HepG2 (cell line): Measurements from ENCODE around the gene SOX13. TPM values are rescaled to one million over a fixed set of nuclear protein-coding genes. Genes with fewer than 3 reads are reported as not detected.
A peak's percentile ranks its signal among the peaks of the same experiment; 100 is the strongest.

Experiments
- ATAD3A ChIP-seq: sonication (generic); formaldehyde crosslinking; IDR thresholded peaks from 2 replicates; pipeline ENCODE4 v1.4.0; 2020; ENCODE audit warnings: missing genetic modification reagents
- DNMT1 ChIP-seq: sonication (generic); formaldehyde crosslinking; IDR thresholded peaks from 2 replicates; pipeline ENCODE4 v1.5.1; 2020; ENCODE audit warnings: mild to moderate bottlenecking, missing genetic modification reagents
- EHMT2 ChIP-seq: fragments of 200-600 bp; sonication (generic); IDR thresholded peaks from 2 replicates; pipeline ENCODE4 v1.7.0; 2017; ENCODE audit warnings: antibody characterized with exemption, low read depth, low read length, borderline replicate concordance
- GABPB1 ChIP-seq: IDR thresholded peaks from 2 replicates; pipeline ENCODE4 v1.6.1; 2016; ENCODE audit warnings: mild to moderate bottlenecking, missing genetic modification reagents, moderate library complexity, missing compliant biosample characterization
- IRF2 ChIP-seq: IDR thresholded peaks from 2 replicates; pipeline ENCODE4 v1.6.1; 2018; ENCODE audit warnings: missing genetic modification reagents, missing compliant biosample characterization
- KAT8 ChIP-seq: IDR thresholded peaks from 2 replicates; pipeline ENCODE4 v1.6.1; 2016; ENCODE audit warnings: missing genetic modification reagents, missing compliant biosample characterization
- KLF16 ChIP-seq, 2 experiments: sonication (generic) in 1 of 2; formaldehyde crosslinking in 1 of 2; IDR thresholded peaks; 2 replicates each; pipeline versions ENCODE4 v1.6.1 to v1.8.0; 2016 to 2023; ENCODE audit warnings: missing genetic modification reagents in 2 of 2, missing compliant biosample characterization in 1 of 2
- NR1H2 ChIP-seq: sonication (generic); formaldehyde crosslinking; IDR thresholded peaks from 2 replicates; pipeline ENCODE4 v1.8.1; 2022; ENCODE audit warnings: low read depth, missing genetic modification reagents, borderline replicate concordance
- NR2C2 ChIP-seq: sonication (generic); formaldehyde crosslinking; IDR thresholded peaks from 2 replicates; pipeline ENCODE4 v1.4.0; 2020; ENCODE audit warnings: missing genetic modification reagents, mild to moderate bottlenecking, moderate library complexity, borderline replicate concordance
- REL ChIP-seq: sonication (generic); formaldehyde crosslinking; conservative IDR thresholded peaks from 2 replicates; pipeline ENCODE4 v1.8.0; 2022; ENCODE audit warnings: mild to moderate bottlenecking, missing genetic modification reagents, moderate library complexity
- RORA ChIP-seq: sonication (generic); formaldehyde crosslinking; IDR thresholded peaks from 2 replicates; pipeline ENCODE4 v1.5.0; 2020; ENCODE audit warnings: mild to moderate bottlenecking, missing genetic modification reagents, moderate library complexity
- SIX1 ChIP-seq: sonication (generic); formaldehyde crosslinking; IDR thresholded peaks from 2 replicates; pipeline ENCODE4 v1.4.0; 2020; ENCODE audit warnings: missing genetic modification reagents, borderline replicate concordance
- SSRP1 ChIP-seq: IDR thresholded peaks from 2 replicates; pipeline ENCODE4 v1.6.1; 2016; ENCODE audit warnings: control low read depth
- TCF7L2 ChIP-seq: IDR thresholded peaks from 2 replicates; pipeline ENCODE4 v1.6.1; 2011; ENCODE audit warnings: mild to moderate bottlenecking, low read depth, low read length, moderate library complexity
- ZNF317 ChIP-seq: sonication (generic); formaldehyde crosslinking; IDR thresholded peaks from 2 replicates; pipeline ENCODE4 v1.5.0; 2020; ENCODE audit warnings: mild to moderate bottlenecking, missing genetic modification reagents
- ZNF33A ChIP-seq: sonication (generic); formaldehyde crosslinking; IDR thresholded peaks from 2 replicates; pipeline ENCODE4 v1.5.1; 2020; ENCODE audit warnings: missing genetic modification reagents, mild to moderate bottlenecking, moderate library complexity, borderline replicate concordance
- ZNF382 ChIP-seq: sonication (generic); formaldehyde crosslinking; IDR thresholded peaks from 2 replicates; pipeline ENCODE4 v1.5.0; 2020; ENCODE audit warnings: missing genetic modification reagents, mild to moderate bottlenecking, borderline replicate concordance
- ZNF460 ChIP-seq: sonication (generic); formaldehyde crosslinking; IDR thresholded peaks from 2 replicates; pipeline ENCODE4 v1.5.1; 2020; ENCODE audit warnings: missing genetic modification reagents, mild to moderate bottlenecking, borderline replicate concordance
- ZNF552 ChIP-seq: sonication (generic); formaldehyde crosslinking; IDR thresholded peaks from 2 replicates; pipeline ENCODE4 v1.9.0; 2022; ENCODE audit warnings: missing genetic modification reagents, mild to moderate bottlenecking, borderline replicate concordance
- ZNF607 ChIP-seq: sonication (generic); formaldehyde crosslinking; IDR thresholded peaks from 2 replicates; pipeline ENCODE4 v1.5.1; 2020; ENCODE audit warnings: missing genetic modification reagents, mild to moderate bottlenecking, borderline replicate concordance
- ZNF703 ChIP-seq: sonication (generic); formaldehyde crosslinking; IDR thresholded peaks from 2 replicates; pipeline ENCODE4 v1.5.1; 2020; ENCODE audit warnings: missing genetic modification reagents, mild to moderate bottlenecking, moderate library complexity, borderline replicate concordance
- ZNF772 ChIP-seq: sonication (generic); formaldehyde crosslinking; IDR thresholded peaks from 2 replicates; pipeline ENCODE4 v1.5.0; 2020; ENCODE audit warnings: mild to moderate bottlenecking, missing genetic modification reagents
- ZNF891 ChIP-seq: sonication (generic); formaldehyde crosslinking; IDR thresholded peaks from 2 replicates; pipeline ENCODE4 v1.5.0; 2020; ENCODE audit warnings: mild to moderate bottlenecking, missing genetic modification reagents
- ZZZ3 ChIP-seq: sonication (generic); formaldehyde crosslinking; IDR thresholded peaks from 2 replicates; pipeline ENCODE4 v1.4.0; 2020; ENCODE audit warnings: missing genetic modification reagents, mild to moderate bottlenecking, borderline replicate concordance
- polyA plus RNA-seq, 8 experiments: library from polyadenylated mRNA; depleted of rRNA in 3 of 8; stranded (reverse) in 7 of 8; unstranded in 1 of 8; fragments of >200 nt; fragmentation: Illumina TruSeq in 4 of 8; extraction: Trizol in 4 of 8; gene quantifications; 2 replicates each; pipeline versions ENCODE4 v1.2.1 to v1.2.3, GENCODE V29; 2011 to 2016; ENCODE audit warnings: low read depth in 4 of 8, missing spikeins in 1 of 8, mixed read lengths in 1 of 8; ENCODE audit not compliant: insufficient read depth in 1 of 8
- total RNA-seq, 5 experiments: library from RNA; depleted of rRNA; stranded (reverse); fragments of >200 nt; fragmentation: Illumina TruSeq; extraction: Trizol; gene quantifications; 2 replicates each; pipeline ENCODE4 v1.2.3, GENCODE V29; 2016; ENCODE audit warnings: low read depth in 1 of 5
- TF ChIP-seq, protein P1 (sequence below): sonication (generic); formaldehyde crosslinking; IDR thresholded peaks from 2 replicates; pipeline ENCODE4 v1.8.0; 2022; ENCODE audit warnings: mild to moderate bottlenecking, missing genetic modification reagents, borderline replicate concordance
- TF ChIP-seq, protein P2 (sequence below): sonication (generic); formaldehyde crosslinking; IDR thresholded peaks from 2 replicates; pipeline ENCODE4 v1.5.1; 2020; ENCODE audit warnings: missing genetic modification reagents, mild to moderate bottlenecking, borderline replicate concordance
- TF ChIP-seq, protein P3 (sequence below): sonication (generic); formaldehyde crosslinking; IDR thresholded peaks from 2 replicates; pipeline ENCODE4 v1.5.0; 2020; ENCODE audit warnings: missing genetic modification reagents

The SOX13 gene
- total and polyA plus RNA-seq, 2 of the 13 experiments (the other 11 are each of a cell fraction or from before 2014, with no cell fraction given) = 13.3 to 15.8 TPM

DNA sequence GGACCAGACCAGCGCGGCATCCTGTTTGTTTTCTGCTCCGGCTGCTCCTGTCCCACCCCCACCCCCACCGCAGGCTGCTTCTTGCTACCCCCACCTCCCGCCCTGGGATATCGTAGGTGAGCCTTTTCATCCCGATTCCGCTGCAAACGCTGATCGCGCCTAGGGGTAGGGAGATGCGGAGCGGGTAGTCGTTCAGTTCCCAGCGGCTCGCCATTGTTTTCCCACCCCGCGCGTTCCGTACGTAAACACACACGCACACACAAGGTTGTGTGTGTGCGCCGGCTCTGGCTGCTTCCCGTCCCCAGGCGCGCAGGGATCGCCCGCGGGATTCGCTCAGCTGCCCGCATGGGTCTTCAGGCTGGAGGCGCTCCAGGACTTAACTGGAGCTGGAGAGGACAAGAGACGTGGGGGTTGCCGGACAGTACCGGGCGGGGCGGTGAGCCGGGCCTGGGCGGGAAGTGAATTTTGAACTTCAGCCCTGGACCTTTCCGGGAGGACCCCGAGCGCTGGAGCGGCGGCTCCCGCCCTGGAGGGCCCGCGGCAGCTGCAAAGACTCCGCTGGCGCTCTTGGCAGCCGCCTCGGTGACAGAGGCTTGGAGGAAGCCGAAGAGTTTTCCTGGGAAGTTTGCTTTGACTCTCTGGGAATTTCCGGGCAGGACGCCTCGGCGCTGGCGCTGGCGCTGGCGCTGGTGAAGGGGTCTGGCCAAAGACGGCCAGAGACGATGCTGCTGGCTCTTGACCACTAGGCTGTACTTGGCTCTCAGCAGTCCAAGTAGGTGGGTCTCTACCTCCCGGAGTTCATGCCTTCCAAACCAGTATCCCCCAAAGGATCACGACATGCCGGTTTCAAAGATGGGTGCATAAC is 1.6 kb downstream of the SOX13 start (continued):
- TF ChIP-seq, protein P1, sequence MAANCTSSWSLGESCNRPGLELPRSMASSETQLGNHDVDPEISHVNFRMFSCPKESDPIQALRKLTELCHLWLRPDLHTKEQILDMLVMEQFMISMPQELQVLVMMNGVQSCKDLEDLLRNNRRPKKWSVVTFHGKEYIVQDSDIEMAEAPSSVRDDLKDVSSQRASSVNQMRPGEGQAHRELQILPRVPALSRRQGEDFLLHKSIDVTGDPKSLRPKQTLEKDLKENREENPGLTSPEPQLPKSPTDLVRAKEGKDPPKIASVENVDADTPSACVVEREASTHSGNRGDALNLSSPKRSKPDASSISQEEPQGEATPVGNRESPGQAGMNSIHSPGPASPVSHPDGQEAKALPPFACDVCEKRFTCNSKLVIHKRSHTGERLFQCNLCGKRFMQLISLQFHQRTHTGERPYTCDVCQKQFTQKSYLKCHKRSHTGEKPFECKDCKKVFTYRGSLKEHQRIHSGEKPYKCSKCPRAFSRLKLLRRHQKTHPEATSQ = no peak
- no peak for TF ChIP-seq SIX1
- no peak for TF ChIP-seq ZZZ3 (CRISPR knock-in tag)
- no peak for TF ChIP-seq ZNF382 (CRISPR knock-in tag)
- TF ChIP-seq ZNF460 (CRISPR knock-in tag) = no peak; the same call in 1 of the 2 replicates
- TF ChIP-seq KAT8 = peak; percentile 35; the same call in 1 of the 2 replicates
- TF ChIP-seq ZNF891 (CRISPR knock-in tag) = peak; percentile 38; the same call in 1 of the 2 replicates
- TF ChIP-seq SSRP1 (CRISPR knock-in tag) = peak; percentile 66; the same call in 1 of the 2 replicates
- TF ChIP-seq ZNF317 (CRISPR knock-in tag) = no peak
- TF ChIP-seq ZNF607 = no peak
- TF ChIP-seq KLF16 (CRISPR knock-in tag; IDR thresholded peaks at IDR 0.05) = no peak; a peak in 1 of 4 replicates
- TF ChIP-seq ZNF703 = no peak
- peak; percentile 73 for TF ChIP-seq ZNF772
- no peak for TF ChIP-seq RORA
- TF ChIP-seq REL = no peak
- TF ChIP-seq DNMT1 (CRISPR knock-in tag) = no peak
- TF ChIP-seq, protein P2, sequence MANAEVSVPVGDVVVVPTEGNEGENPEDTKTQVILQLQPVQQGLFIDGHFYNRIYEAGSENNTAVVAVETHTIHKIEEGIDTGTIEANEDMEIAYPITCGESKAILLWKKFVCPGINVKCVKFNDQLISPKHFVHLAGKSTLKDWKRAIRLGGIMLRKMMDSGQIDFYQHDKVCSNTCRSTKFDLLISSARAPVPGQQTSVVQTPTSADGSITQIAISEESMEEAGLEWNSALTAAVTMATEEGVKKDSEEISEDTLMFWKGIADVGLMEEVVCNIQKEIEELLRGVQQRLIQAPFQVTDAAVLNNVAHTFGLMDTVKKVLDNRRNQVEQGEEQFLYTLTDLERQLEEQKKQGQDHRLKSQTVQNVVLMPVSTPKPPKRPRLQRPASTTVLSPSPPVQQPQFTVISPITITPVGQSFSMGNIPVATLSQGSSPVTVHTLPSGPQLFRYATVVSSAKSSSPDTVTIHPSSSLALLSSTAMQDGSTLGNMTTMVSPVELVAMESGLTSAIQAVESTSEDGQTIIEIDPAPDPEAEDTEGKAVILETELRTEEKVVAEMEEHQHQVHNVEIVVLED (CRISPR knock-in tag) = peak; percentile 59; the same call in 1 of the 2 replicates
- peak; percentile 45; the same call in 1 of the 2 replicates for TF ChIP-seq NR2C2 (CRISPR knock-in tag)
- no peak for TF ChIP-seq ZNF33A
- TF ChIP-seq TCF7L2 = no peak
- no peak for TF ChIP-seq EHMT2
- peak; percentile 79; the same call in 1 of the 2 replicates for TF ChIP-seq IRF2 (CRISPR knock-in tag)
- TF ChIP-seq ZNF552 (CRISPR knock-in tag) = no peak
- TF ChIP-seq ATAD3A (CRISPR knock-in tag) = no peak
- TF ChIP-seq NR1H2 = no peak
- TF ChIP-seq GABPB1 = peak; percentile 74
- TF ChIP-seq, protein P3, sequence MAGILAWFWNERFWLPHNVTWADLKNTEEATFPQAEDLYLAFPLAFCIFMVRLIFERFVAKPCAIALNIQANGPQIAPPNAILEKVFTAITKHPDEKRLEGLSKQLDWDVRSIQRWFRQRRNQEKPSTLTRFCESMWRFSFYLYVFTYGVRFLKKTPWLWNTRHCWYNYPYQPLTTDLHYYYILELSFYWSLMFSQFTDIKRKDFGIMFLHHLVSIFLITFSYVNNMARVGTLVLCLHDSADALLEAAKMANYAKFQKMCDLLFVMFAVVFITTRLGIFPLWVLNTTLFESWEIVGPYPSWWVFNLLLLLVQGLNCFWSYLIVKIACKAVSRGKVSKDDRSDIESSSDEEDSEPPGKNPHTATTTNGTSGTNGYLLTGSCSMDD (CRISPR knock-in tag) = no peak
